GM23338 (cell line): ENCODE results near the gene ZNF480.

Source experiments
- CREB1 ChIP-seq: fragments of 250-450 bp; sonication (Bioruptor Pico); IDR thresholded peaks from 2 replicates; pipeline ENCODE4 v1.5.0; 2020; ENCODE audit warnings: low read depth, mild to moderate bottlenecking, moderate library complexity
- EZH2 ChIP-seq: fragments of 200-600 bp; sonication (generic); IDR thresholded peaks from one replicate; pipeline ENCODE4 v1.8.0; 2017; ENCODE audit warnings: antibody characterized with exemption, mild to moderate bottlenecking, low read depth; ENCODE audit not compliant: unreplicated experiment
- EZH2phosphoT487 ChIP-seq: fragments of 200-600 bp; sonication (generic); IDR thresholded peaks from one replicate; pipeline ENCODE4 v1.8.1; 2018; ENCODE audit warnings: antibody characterized with exemption; ENCODE audit not compliant: unreplicated experiment
- JUNB ChIP-seq: IDR thresholded peaks from one replicate; pipeline ENCODE4 v1.6.1; 2016; ENCODE audit warnings: antibody characterized with exemption; ENCODE audit not compliant: unreplicated experiment
- NANOG ChIP-seq: IDR thresholded peaks from 2 replicates; pipeline ENCODE4 v1.6.1; 2016; ENCODE audit warnings: antibody characterized with exemption, borderline replicate concordance
- POLR2AphosphoS5 ChIP-seq: IDR thresholded peaks from 2 replicates; pipeline ENCODE4 v1.6.1; 2016; ENCODE audit warnings: antibody characterized with exemption, low read depth
- STAT1 ChIP-seq: IDR thresholded peaks from one replicate; pipeline ENCODE4 v1.6.1; 2016; ENCODE audit warnings: antibody characterized with exemption; ENCODE audit not compliant: unreplicated experiment
- ZNF114 ChIP-seq: fragments of 250-450 bp; sonication (Bioruptor Pico); IDR thresholded peaks from 2 replicates; pipeline ENCODE4 v1.5.0; 2020; ENCODE audit warnings: mild to moderate bottlenecking, moderate library complexity
- ZNF331 ChIP-seq: fragments of 250-450 bp; sonication (Bioruptor Pico); IDR thresholded peaks from 2 replicates; pipeline ENCODE4 v1.5.0; 2020; ENCODE audit warnings: low read depth, mild to moderate bottlenecking, moderate library complexity
- TF ChIP-seq, protein P1 (sequence below), 2 experiments: fragments of 200-600 bp in 1 of 2; sonication (generic) in 1 of 2; conservative IDR thresholded peaks; 2 replicates each; pipeline versions ENCODE4 v1.5.1 to v1.6.1; 2016 to 2017; ENCODE audit warnings: antibody characterized with exemption in 2 of 2, low read depth in 2 of 2, mild to moderate bottlenecking in 2 of 2, moderate library complexity in 1 of 2
- TF ChIP-seq, protein P2 (sequence below): IDR thresholded peaks from one replicate; pipeline ENCODE4 v1.6.1; 2018; ENCODE audit warnings: antibody characterized with exemption; ENCODE audit not compliant: unreplicated experiment

DNA sequence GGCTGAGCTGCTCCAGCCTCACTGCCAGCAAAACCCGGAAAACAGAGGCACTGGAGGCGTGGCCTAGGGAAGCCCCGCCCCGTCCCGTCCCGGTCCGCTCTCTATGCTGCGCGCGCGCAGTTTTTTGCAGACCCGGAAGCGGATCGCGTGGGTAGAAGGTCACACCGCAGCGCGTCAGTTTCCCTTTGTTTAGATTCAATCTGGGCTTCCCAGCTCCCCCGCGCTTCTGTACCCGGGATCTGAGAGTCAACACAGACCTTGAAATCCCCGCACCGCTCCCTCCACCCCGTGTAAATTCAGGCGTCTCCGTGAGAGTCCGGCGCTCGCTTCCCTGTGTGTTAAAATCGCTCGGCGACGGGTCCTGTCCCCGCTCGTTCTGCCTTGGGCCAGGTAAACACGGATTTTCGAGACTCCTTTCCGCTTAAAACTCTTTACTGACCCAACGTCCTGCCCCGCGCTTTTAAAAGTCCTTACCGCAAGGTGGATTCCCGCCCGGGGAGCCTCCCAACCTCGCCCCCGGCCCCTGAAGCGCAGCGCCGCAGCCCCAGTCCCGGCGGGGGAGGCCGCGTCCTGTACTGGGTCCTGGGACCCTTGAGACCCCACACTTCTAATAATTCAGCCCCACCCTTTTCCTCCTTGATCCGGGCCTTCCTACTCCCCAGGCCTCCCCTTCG, 39.3 kb downstream of the ZNF480 start, which contains the start of gene ZNF610:
- no peak for TF ChIP-seq EZH2phosphoT487
- TF ChIP-seq, protein P1, sequence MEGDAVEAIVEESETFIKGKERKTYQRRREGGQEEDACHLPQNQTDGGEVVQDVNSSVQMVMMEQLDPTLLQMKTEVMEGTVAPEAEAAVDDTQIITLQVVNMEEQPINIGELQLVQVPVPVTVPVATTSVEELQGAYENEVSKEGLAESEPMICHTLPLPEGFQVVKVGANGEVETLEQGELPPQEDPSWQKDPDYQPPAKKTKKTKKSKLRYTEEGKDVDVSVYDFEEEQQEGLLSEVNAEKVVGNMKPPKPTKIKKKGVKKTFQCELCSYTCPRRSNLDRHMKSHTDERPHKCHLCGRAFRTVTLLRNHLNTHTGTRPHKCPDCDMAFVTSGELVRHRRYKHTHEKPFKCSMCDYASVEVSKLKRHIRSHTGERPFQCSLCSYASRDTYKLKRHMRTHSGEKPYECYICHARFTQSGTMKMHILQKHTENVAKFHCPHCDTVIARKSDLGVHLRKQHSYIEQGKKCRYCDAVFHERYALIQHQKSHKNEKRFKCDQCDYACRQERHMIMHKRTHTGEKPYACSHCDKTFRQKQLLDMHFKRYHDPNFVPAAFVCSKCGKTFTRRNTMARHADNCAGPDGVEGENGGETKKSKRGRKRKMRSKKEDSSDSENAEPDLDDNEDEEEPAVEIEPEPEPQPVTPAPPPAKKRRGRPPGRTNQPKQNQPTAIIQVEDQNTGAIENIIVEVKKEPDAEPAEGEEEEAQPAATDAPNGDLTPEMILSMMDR (conservative IDR thresholded peaks at IDR 0.05; ENCODE audit: low read depth in 2 of 2): no peak
- TF ChIP-seq POLR2AphosphoS5: peak; percentile 81
- TF ChIP-seq ZNF114 (CRISPR knock-in tag): no peak
- no peak for TF ChIP-seq EZH2
- TF ChIP-seq, protein P2, sequence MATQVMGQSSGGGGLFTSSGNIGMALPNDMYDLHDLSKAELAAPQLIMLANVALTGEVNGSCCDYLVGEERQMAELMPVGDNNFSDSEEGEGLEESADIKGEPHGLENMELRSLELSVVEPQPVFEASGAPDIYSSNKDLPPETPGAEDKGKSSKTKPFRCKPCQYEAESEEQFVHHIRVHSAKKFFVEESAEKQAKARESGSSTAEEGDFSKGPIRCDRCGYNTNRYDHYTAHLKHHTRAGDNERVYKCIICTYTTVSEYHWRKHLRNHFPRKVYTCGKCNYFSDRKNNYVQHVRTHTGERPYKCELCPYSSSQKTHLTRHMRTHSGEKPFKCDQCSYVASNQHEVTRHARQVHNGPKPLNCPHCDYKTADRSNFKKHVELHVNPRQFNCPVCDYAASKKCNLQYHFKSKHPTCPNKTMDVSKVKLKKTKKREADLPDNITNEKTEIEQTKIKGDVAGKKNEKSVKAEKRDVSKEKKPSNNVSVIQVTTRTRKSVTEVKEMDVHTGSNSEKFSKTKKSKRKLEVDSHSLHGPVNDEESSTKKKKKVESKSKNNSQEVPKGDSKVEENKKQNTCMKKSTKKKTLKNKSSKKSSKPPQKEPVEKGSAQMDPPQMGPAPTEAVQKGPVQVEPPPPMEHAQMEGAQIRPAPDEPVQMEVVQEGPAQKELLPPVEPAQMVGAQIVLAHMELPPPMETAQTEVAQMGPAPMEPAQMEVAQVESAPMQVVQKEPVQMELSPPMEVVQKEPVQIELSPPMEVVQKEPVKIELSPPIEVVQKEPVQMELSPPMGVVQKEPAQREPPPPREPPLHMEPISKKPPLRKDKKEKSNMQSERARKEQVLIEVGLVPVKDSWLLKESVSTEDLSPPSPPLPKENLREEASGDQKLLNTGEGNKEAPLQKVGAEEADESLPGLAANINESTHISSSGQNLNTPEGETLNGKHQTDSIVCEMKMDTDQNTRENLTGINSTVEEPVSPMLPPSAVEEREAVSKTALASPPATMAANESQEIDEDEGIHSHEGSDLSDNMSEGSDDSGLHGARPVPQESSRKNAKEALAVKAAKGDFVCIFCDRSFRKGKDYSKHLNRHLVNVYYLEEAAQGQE: no peak
- TF ChIP-seq CREB1: no peak
- no peak for TF ChIP-seq NANOG
- no peak for TF ChIP-seq STAT1
- no peak for TF ChIP-seq JUNB
- TF ChIP-seq ZNF331 (CRISPR knock-in tag): no peak
